GM23338 (cell line): ENCODE data around the gene STIM1. TPM values are rescaled to one million over a fixed set of nuclear protein-coding genes. Genes with fewer than 3 reads are reported as not detected.

Source experiments
- ATAC-seq: fragments of 200-7000 bp; cut with Tn5 transposase; 3 replicates; pipeline ENCODE4 v1.9.1; 2020
- DNase-seq: peaks from one replicate; pipeline ENCODE4 v3.0.0-alpha.2; 2015; ENCODE audit warnings: low spot score
- H2AFZ ChIP-seq: fragments of 200-600 bp; sonication (generic); 2 replicates; pipeline ENCODE4 v1.8.0; 2016; ENCODE audit warnings: antibody characterized with exemption, mild to moderate bottlenecking, moderate library complexity
- H3F3A ChIP-seq: fragments of 200-600 bp; sonication (generic); replicated peaks from 2 replicates; pipeline ENCODE4 v1.8.0; 2017; ENCODE audit warnings: antibody characterized with exemption, mixed run types, low read depth
- H3K27ac ChIP-seq: fragments of 200-600 bp; sonication (generic); 2 replicates; pipeline ENCODE4 v1.6.1; 2016; ENCODE audit warnings: low read depth
- H3K27me3 ChIP-seq: fragments of 200-600 bp; sonication (generic); 2 replicates; pipeline ENCODE4 v1.8.0; 2016; ENCODE audit warnings: mild to moderate bottlenecking, mixed run types, moderate library complexity; ENCODE audit not compliant: insufficient read depth
- H3K36me3 ChIP-seq: fragments of 200-600 bp; sonication (generic); 2 replicates; pipeline ENCODE4 v1.8.0; 2016; ENCODE audit warnings: mild to moderate bottlenecking; ENCODE audit not compliant: insufficient read depth
- H3K4me1 ChIP-seq: fragments of 200-600 bp; sonication (generic); 2 replicates; pipeline ENCODE4 v1.8.0; 2016; ENCODE audit warnings: mild to moderate bottlenecking, moderate library complexity; ENCODE audit not compliant: insufficient read depth
- H3K4me2 ChIP-seq: fragments of 200-600 bp; sonication (generic); 2 replicates; pipeline ENCODE4 v1.7.1; 2017; ENCODE audit warnings: mixed run types
- H3K4me3 ChIP-seq: fragments of 200-600 bp; sonication (generic); 2 replicates; pipeline ENCODE4 v1.6.1; 2016; ENCODE audit warnings: mixed run types
- H3K79me2 ChIP-seq: fragments of 200-600 bp; sonication (generic); replicated peaks from 2 replicates; pipeline ENCODE4 v1.8.0; 2017; ENCODE audit warnings: mild to moderate bottlenecking; ENCODE audit not compliant: insufficient read depth
- H3K9me2 ChIP-seq: fragments of 200-600 bp; sonication (generic); 2 replicates; pipeline ENCODE4 v1.8.0; 2017; ENCODE audit not compliant: insufficient read depth
- H4K20me1 ChIP-seq: fragments of 200-600 bp; sonication (generic); replicated peaks from 2 replicates; pipeline ENCODE4 v1.8.0; 2017; ENCODE audit warnings: mild to moderate bottlenecking; ENCODE audit not compliant: insufficient read depth
- H3K27ac Mint-ChIP-seq: 2 replicates; pipeline ENCODE4 v1.8.0; 2020; ENCODE audit warnings: inconsistent platforms, mild to moderate bottlenecking, moderate library complexity, mixed read lengths
- H3K27me3 Mint-ChIP-seq: 3 replicates; pipeline ENCODE4 v1.8.0; 2022; ENCODE audit warnings: low read depth, mild to moderate bottlenecking, moderate library complexity, mixed read lengths, inconsistent platforms; ENCODE audit not compliant: insufficient read depth, poor library complexity
- H3K36me3 Mint-ChIP-seq: 3 replicates; pipeline ENCODE4 v1.8.0; 2021; ENCODE audit warnings: low read depth, mild to moderate bottlenecking, inconsistent platforms, moderate library complexity, mixed read lengths
- H3K4me1 Mint-ChIP-seq: 3 replicates; pipeline ENCODE4 v1.8.0; 2020; ENCODE audit warnings: mild to moderate bottlenecking, inconsistent platforms, mixed read lengths
- H3K4me3 Mint-ChIP-seq: 3 replicates; pipeline ENCODE4 v1.8.0; 2021; ENCODE audit warnings: moderate library complexity, mild to moderate bottlenecking, inconsistent platforms, mixed read lengths
- H3K9me3 Mint-ChIP-seq: 3 replicates; pipeline ENCODE4 v1.8.0; 2020; ENCODE audit warnings: moderate library complexity, mild to moderate bottlenecking, inconsistent platforms, mixed read lengths
- CREB1 ChIP-seq: fragments of 250-450 bp; sonication (Bioruptor Pico); IDR thresholded peaks from 2 replicates; pipeline ENCODE4 v1.5.0; 2020; ENCODE audit warnings: low read depth, mild to moderate bottlenecking, moderate library complexity
- EZH2 ChIP-seq: fragments of 200-600 bp; sonication (generic); IDR thresholded peaks from one replicate; pipeline ENCODE4 v1.8.0; 2017; ENCODE audit warnings: antibody characterized with exemption, mild to moderate bottlenecking, low read depth; ENCODE audit not compliant: unreplicated experiment
- EZH2phosphoT487 ChIP-seq: fragments of 200-600 bp; sonication (generic); IDR thresholded peaks from one replicate; pipeline ENCODE4 v1.8.1; 2018; ENCODE audit warnings: antibody characterized with exemption; ENCODE audit not compliant: unreplicated experiment
- JUNB ChIP-seq: IDR thresholded peaks from one replicate; pipeline ENCODE4 v1.6.1; 2016; ENCODE audit warnings: antibody characterized with exemption; ENCODE audit not compliant: unreplicated experiment
- NANOG ChIP-seq: IDR thresholded peaks from 2 replicates; pipeline ENCODE4 v1.6.1; 2016; ENCODE audit warnings: antibody characterized with exemption, borderline replicate concordance
- POLR2AphosphoS5 ChIP-seq: IDR thresholded peaks from 2 replicates; pipeline ENCODE4 v1.6.1; 2016; ENCODE audit warnings: antibody characterized with exemption, low read depth
- STAT1 ChIP-seq: IDR thresholded peaks from one replicate; pipeline ENCODE4 v1.6.1; 2016; ENCODE audit warnings: antibody characterized with exemption; ENCODE audit not compliant: unreplicated experiment
- ZNF114 ChIP-seq: fragments of 250-450 bp; sonication (Bioruptor Pico); IDR thresholded peaks from 2 replicates; pipeline ENCODE4 v1.5.0; 2020; ENCODE audit warnings: mild to moderate bottlenecking, moderate library complexity
- ZNF331 ChIP-seq: fragments of 250-450 bp; sonication (Bioruptor Pico); IDR thresholded peaks from 2 replicates; pipeline ENCODE4 v1.5.0; 2020; ENCODE audit warnings: low read depth, mild to moderate bottlenecking, moderate library complexity
- polyA plus RNA-seq: library from polyadenylated mRNA; unstranded; fragments of >200 nt; fragmentation: Nextera tagmentation; extraction: Ambion mirVana; gene quantifications from 2 replicates; pipeline ENCODE4 v1.2.1, GENCODE V29; 2016
- total RNA-seq: library from RNA; depleted of rRNA; stranded (reverse); fragments of >200 nt; shearing (Covaris generic); gene quantifications from 2 replicates; pipeline ENCODE4 v1.2.3, GENCODE V29; 2014
- TF ChIP-seq, protein P1 (sequence below), 2 experiments: fragments of 200-600 bp in 1 of 2; sonication (generic) in 1 of 2; conservative IDR thresholded peaks; 2 replicates each; pipeline versions ENCODE4 v1.5.1 to v1.6.1; 2016 to 2017; ENCODE audit warnings: antibody characterized with exemption in 2 of 2, low read depth in 2 of 2, mild to moderate bottlenecking in 2 of 2, moderate library complexity in 1 of 2
- TF ChIP-seq, protein P2 (sequence below): IDR thresholded peaks from one replicate; pipeline ENCODE4 v1.6.1; 2018; ENCODE audit warnings: antibody characterized with exemption; ENCODE audit not compliant: unreplicated experiment
- TF ChIP-seq, protein P3 (sequence below): IDR thresholded peaks from 2 replicates; pipeline ENCODE4 v1.6.1; 2016; ENCODE audit warnings: antibody characterized with exemption
- TF ChIP-seq, protein P4 (sequence below): fragments of 250-450 bp; sonication (Bioruptor Pico); IDR thresholded peaks from 2 replicates; pipeline ENCODE4 v1.5.0; 2020; ENCODE audit warnings: mild to moderate bottlenecking, moderate library complexity

The STIM1 gene
- total and polyA plus RNA-seq, 2 experiments from 2014 or later, result 3.5 to 14.0 TPM

DNA sequence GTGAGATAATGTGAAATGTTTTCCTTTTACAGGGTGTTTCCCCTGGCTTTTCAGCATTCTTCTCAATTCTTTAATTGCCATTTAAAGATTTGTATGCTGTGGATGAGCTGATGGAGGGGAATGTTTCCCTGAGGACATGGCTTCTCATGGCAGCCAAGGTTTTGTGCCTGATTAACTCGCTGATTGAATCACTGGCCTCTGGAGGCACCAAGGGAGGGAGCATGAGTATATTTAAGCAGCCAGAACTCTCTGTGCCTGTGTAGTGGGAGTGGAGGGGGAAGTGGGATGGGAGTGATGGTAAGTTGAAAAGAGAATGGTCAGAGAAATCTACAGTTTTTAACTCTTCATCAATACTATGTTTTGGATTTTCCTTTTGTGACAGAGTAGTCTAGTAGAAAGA is 88.7 kb downstream of the STIM1 start:
- no peaks in the 10 kb centered on the region for H3K36me3 ChIP-seq
- TF ChIP-seq, protein P1, sequence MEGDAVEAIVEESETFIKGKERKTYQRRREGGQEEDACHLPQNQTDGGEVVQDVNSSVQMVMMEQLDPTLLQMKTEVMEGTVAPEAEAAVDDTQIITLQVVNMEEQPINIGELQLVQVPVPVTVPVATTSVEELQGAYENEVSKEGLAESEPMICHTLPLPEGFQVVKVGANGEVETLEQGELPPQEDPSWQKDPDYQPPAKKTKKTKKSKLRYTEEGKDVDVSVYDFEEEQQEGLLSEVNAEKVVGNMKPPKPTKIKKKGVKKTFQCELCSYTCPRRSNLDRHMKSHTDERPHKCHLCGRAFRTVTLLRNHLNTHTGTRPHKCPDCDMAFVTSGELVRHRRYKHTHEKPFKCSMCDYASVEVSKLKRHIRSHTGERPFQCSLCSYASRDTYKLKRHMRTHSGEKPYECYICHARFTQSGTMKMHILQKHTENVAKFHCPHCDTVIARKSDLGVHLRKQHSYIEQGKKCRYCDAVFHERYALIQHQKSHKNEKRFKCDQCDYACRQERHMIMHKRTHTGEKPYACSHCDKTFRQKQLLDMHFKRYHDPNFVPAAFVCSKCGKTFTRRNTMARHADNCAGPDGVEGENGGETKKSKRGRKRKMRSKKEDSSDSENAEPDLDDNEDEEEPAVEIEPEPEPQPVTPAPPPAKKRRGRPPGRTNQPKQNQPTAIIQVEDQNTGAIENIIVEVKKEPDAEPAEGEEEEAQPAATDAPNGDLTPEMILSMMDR (conservative IDR thresholded peaks at IDR 0.05; ENCODE audit: low read depth in 2 of 2), result no peak
- TF ChIP-seq EZH2 (no peak), ZNF331 (CRISPR knock-in tag) (no peak), STAT1 (no peak), POLR2AphosphoS5 (no peak), NANOG (no peak), CREB1 (CRISPR knock-in tag) (no peak), ZNF114 (CRISPR knock-in tag) (no peak), JUNB (no peak), EZH2phosphoT487 (no peak)
- TF ChIP-seq, protein P2, sequence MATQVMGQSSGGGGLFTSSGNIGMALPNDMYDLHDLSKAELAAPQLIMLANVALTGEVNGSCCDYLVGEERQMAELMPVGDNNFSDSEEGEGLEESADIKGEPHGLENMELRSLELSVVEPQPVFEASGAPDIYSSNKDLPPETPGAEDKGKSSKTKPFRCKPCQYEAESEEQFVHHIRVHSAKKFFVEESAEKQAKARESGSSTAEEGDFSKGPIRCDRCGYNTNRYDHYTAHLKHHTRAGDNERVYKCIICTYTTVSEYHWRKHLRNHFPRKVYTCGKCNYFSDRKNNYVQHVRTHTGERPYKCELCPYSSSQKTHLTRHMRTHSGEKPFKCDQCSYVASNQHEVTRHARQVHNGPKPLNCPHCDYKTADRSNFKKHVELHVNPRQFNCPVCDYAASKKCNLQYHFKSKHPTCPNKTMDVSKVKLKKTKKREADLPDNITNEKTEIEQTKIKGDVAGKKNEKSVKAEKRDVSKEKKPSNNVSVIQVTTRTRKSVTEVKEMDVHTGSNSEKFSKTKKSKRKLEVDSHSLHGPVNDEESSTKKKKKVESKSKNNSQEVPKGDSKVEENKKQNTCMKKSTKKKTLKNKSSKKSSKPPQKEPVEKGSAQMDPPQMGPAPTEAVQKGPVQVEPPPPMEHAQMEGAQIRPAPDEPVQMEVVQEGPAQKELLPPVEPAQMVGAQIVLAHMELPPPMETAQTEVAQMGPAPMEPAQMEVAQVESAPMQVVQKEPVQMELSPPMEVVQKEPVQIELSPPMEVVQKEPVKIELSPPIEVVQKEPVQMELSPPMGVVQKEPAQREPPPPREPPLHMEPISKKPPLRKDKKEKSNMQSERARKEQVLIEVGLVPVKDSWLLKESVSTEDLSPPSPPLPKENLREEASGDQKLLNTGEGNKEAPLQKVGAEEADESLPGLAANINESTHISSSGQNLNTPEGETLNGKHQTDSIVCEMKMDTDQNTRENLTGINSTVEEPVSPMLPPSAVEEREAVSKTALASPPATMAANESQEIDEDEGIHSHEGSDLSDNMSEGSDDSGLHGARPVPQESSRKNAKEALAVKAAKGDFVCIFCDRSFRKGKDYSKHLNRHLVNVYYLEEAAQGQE, result no peak
- TF ChIP-seq, protein P3, sequence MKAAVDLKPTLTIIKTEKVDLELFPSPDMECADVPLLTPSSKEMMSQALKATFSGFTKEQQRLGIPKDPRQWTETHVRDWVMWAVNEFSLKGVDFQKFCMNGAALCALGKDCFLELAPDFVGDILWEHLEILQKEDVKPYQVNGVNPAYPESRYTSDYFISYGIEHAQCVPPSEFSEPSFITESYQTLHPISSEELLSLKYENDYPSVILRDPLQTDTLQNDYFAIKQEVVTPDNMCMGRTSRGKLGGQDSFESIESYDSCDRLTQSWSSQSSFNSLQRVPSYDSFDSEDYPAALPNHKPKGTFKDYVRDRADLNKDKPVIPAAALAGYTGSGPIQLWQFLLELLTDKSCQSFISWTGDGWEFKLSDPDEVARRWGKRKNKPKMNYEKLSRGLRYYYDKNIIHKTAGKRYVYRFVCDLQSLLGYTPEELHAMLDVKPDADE, result no peak
- TF ChIP-seq, protein P4, sequence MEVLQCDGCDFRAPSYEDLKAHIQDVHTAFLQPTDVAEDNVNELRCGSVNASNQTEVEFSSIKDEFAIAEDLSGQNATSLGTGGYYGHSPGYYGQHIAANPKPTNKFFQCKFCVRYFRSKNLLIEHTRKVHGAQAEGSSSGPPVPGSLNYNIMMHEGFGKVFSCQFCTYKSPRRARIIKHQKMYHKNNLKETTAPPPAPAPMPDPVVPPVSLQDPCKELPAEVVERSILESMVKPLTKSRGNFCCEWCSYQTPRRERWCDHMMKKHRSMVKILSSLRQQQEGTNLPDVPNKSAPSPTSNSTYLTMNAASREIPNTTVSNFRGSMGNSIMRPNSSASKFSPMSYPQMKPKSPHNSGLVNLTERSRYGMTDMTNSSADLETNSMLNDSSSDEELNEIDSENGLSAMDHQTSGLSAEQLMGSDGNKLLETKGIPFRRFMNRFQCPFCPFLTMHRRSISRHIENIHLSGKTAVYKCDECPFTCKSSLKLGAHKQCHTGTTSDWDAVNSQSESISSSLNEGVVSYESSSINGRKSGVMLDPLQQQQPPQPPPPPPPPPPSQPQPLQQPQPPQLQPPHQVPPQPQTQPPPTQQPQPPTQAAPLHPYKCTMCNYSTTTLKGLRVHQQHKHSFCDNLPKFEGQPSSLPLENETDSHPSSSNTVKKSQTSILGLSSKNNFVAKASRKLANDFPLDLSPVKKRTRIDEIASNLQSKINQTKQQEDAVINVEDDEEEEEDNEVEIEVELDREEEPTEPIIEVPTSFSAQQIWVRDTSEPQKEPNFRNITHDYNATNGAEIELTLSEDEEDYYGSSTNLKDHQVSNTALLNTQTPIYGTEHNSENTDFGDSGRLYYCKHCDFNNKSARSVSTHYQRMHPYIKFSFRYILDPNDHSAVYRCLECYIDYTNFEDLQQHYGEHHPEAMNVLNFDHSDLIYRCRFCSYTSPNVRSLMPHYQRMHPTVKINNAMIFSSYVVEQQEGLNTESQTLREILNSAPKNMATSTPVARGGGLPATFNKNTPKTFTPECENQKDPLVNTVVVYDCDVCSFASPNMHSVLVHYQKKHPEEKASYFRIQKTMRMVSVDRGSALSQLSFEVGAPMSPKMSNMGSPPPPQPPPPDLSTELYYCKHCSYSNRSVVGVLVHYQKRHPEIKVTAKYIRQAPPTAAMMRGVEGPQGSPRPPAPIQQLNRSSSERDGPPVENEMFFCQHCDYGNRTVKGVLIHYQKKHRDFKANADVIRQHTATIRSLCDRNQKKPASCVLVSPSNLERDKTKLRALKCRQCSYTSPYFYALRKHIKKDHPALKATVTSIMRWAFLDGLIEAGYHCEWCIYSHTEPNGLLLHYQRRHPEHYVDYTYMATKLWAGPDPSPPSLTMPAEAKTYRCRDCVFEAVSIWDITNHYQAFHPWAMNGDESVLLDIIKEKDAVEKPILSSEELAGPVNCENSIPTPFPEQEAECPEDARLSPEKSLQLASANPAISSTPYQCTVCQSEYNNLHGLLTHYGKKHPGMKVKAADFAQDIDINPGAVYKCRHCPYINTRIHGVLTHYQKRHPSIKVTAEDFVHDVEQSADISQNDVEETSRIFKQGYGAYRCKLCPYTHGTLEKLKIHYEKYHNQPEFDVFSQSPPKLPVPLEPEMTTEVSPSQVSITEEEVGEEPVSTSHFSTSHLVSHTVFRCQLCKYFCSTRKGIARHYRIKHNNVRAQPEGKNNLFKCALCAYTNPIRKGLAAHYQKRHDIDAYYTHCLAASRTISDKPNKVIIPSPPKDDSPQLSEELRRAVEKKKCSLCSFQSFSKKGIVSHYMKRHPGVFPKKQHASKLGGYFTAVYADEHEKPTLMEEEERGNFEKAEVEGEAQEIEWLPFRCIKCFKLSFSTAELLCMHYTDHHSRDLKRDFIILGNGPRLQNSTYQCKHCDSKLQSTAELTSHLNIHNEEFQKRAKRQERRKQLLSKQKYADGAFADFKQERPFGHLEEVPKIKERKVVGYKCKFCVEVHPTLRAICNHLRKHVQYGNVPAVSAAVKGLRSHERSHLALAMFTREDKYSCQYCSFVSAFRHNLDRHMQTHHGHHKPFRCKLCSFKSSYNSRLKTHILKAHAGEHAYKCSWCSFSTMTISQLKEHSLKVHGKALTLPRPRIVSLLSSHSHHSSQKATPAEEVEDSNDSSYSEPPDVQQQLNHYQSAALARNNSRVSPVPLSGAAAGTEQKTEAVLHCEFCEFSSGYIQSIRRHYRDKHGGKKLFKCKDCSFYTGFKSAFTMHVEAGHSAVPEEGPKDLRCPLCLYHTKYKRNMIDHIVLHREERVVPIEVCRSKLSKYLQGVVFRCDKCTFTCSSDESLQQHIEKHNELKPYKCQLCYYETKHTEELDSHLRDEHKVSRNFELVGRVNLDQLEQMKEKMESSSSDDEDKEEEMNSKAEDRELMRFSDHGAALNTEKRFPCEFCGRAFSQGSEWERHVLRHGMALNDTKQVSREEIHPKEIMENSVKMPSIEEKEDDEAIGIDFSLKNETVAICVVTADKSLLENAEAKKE (CRISPR knock-in tag), result no peak
- H3K27ac Mint-ChIP-seq, result no peak overlapping the region
- no peak overlapping the region for H3K27ac ChIP-seq
- no peaks in the 10 kb centered on the region for H3F3A ChIP-seq
- H3K4me2 ChIP-seq, result no peak overlapping the region
- DNase-seq (no peak), ATAC-seq (no peak)
- no peaks in the 10 kb centered on the region for H3K27me3 Mint-ChIP-seq
- no peak overlapping the region for H3K4me3 Mint-ChIP-seq
- H3K79me2 ChIP-seq, result no peaks in the 10 kb centered on the region
- H4K20me1 ChIP-seq, result no peaks in the 10 kb centered on the region
- no peaks in the 10 kb centered on the region; the same call in 1 of the 2 replicates for H3K9me2 ChIP-seq
- H3K4me3 ChIP-seq, result no peak overlapping the region
- H3K27me3 ChIP-seq, result no peaks in the 10 kb centered on the region
- no peak overlapping the region for H2AFZ ChIP-seq
- no peaks in the 10 kb centered on the region; the same call in 2 of the 3 replicates for H3K9me3 Mint-ChIP-seq
- no peaks in the 10 kb centered on the region for H3K36me3 Mint-ChIP-seq
- H3K4me1 Mint-ChIP-seq, result no peaks in the 10 kb centered on the region
- H3K4me1 ChIP-seq, result no peaks in the 10 kb centered on the region
